Sigmoid colon (tissue), 4 donors: ENCODE measurements around the gene IL9.

ENCODE experiments used
- CTCF ChIP-seq, 4 experiments: fragments of 450-650 bp in 3 of 4; fragments of 200-600 bp in 1 of 4; IDR thresholded peaks; one replicate each; pipeline ENCODE4 v1.5.1; 2016 to 2019; ENCODE audit warnings: antibody characterized with exemption in 4 of 4, mild to moderate bottlenecking in 3 of 4, moderate library complexity in 2 of 4
- EP300 ChIP-seq, 4 donors: sonication (generic); formaldehyde crosslinking; IDR thresholded peaks; one replicate each; pipeline ENCODE4 v1.6.1; 2017; ENCODE audit warnings: antibody characterized with exemption in 4 of 4
- POLR2A ChIP-seq, 2 donors: fragments of 450-650 bp; IDR thresholded peaks; one replicate each; pipeline ENCODE4 v1.6.1; 2016; ENCODE audit warnings: antibody characterized with exemption in 2 of 2, mild to moderate bottlenecking in 2 of 2, moderate library complexity in 2 of 2
- POLR2AphosphoS5 ChIP-seq, 4 donors: sonication (generic); formaldehyde crosslinking; IDR thresholded peaks; one replicate each; pipeline ENCODE4 v1.6.1; 2017; ENCODE audit warnings: antibody characterized with exemption in 4 of 4

GRCh38 chr5:135859641-135860040 lies 36.0 kb downstream of the IL9 start:
- TF ChIP-seq CTCF (IDR thresholded peaks at IDR 0.05) (no peak), POLR2A (IDR thresholded peaks at IDR 0.05) (no peak), POLR2AphosphoS5 (IDR thresholded peaks at IDR 0.05) (no peak), EP300 (IDR thresholded peaks at IDR 0.05) (no peak)
